GM23338 (cell line): ENCODE results near the gene TFIP11. TPM values are rescaled to one million over a fixed set of nuclear protein-coding genes. Genes with fewer than 3 reads are reported as not detected.
A peak's percentile ranks its signal among the peaks of the same experiment; 100 is the strongest.

Source experiments
- ATAC-seq: fragments of 200-7000 bp; cut with Tn5 transposase; 3 replicates; pipeline ENCODE4 v1.9.1; 2020
- DNase-seq: peaks from one replicate; pipeline ENCODE4 v3.0.0-alpha.2; 2015; ENCODE audit warnings: low spot score
- H2AFZ ChIP-seq: fragments of 200-600 bp; sonication (generic); 2 replicates; pipeline ENCODE4 v1.8.0; 2016; ENCODE audit warnings: antibody characterized with exemption, mild to moderate bottlenecking, moderate library complexity
- H3F3A ChIP-seq: fragments of 200-600 bp; sonication (generic); replicated peaks from 2 replicates; pipeline ENCODE4 v1.8.0; 2017; ENCODE audit warnings: antibody characterized with exemption, mixed run types, low read depth
- H3K27ac ChIP-seq: fragments of 200-600 bp; sonication (generic); 2 replicates; pipeline ENCODE4 v1.6.1; 2016; ENCODE audit warnings: low read depth
- H3K27me3 ChIP-seq: fragments of 200-600 bp; sonication (generic); 2 replicates; pipeline ENCODE4 v1.8.0; 2016; ENCODE audit warnings: mild to moderate bottlenecking, mixed run types, moderate library complexity; ENCODE audit not compliant: insufficient read depth
- H3K36me3 ChIP-seq: fragments of 200-600 bp; sonication (generic); 2 replicates; pipeline ENCODE4 v1.8.0; 2016; ENCODE audit warnings: mild to moderate bottlenecking; ENCODE audit not compliant: insufficient read depth
- H3K4me1 ChIP-seq: fragments of 200-600 bp; sonication (generic); 2 replicates; pipeline ENCODE4 v1.8.0; 2016; ENCODE audit warnings: mild to moderate bottlenecking, moderate library complexity; ENCODE audit not compliant: insufficient read depth
- H3K4me2 ChIP-seq: fragments of 200-600 bp; sonication (generic); 2 replicates; pipeline ENCODE4 v1.7.1; 2017; ENCODE audit warnings: mixed run types
- H3K4me3 ChIP-seq: fragments of 200-600 bp; sonication (generic); 2 replicates; pipeline ENCODE4 v1.6.1; 2016; ENCODE audit warnings: mixed run types
- H3K79me2 ChIP-seq: fragments of 200-600 bp; sonication (generic); replicated peaks from 2 replicates; pipeline ENCODE4 v1.8.0; 2017; ENCODE audit warnings: mild to moderate bottlenecking; ENCODE audit not compliant: insufficient read depth
- H3K9me2 ChIP-seq: fragments of 200-600 bp; sonication (generic); 2 replicates; pipeline ENCODE4 v1.8.0; 2017; ENCODE audit not compliant: insufficient read depth
- H4K20me1 ChIP-seq: fragments of 200-600 bp; sonication (generic); replicated peaks from 2 replicates; pipeline ENCODE4 v1.8.0; 2017; ENCODE audit warnings: mild to moderate bottlenecking; ENCODE audit not compliant: insufficient read depth
- H3K27ac Mint-ChIP-seq: 2 replicates; pipeline ENCODE4 v1.8.0; 2020; ENCODE audit warnings: inconsistent platforms, mild to moderate bottlenecking, moderate library complexity, mixed read lengths
- H3K27me3 Mint-ChIP-seq: 3 replicates; pipeline ENCODE4 v1.8.0; 2022; ENCODE audit warnings: low read depth, mild to moderate bottlenecking, moderate library complexity, mixed read lengths, inconsistent platforms; ENCODE audit not compliant: insufficient read depth, poor library complexity
- H3K36me3 Mint-ChIP-seq: 3 replicates; pipeline ENCODE4 v1.8.0; 2021; ENCODE audit warnings: low read depth, mild to moderate bottlenecking, inconsistent platforms, moderate library complexity, mixed read lengths
- H3K4me1 Mint-ChIP-seq: 3 replicates; pipeline ENCODE4 v1.8.0; 2020; ENCODE audit warnings: mild to moderate bottlenecking, inconsistent platforms, mixed read lengths
- H3K4me3 Mint-ChIP-seq: 3 replicates; pipeline ENCODE4 v1.8.0; 2021; ENCODE audit warnings: moderate library complexity, mild to moderate bottlenecking, inconsistent platforms, mixed read lengths
- H3K9me3 Mint-ChIP-seq: 3 replicates; pipeline ENCODE4 v1.8.0; 2020; ENCODE audit warnings: moderate library complexity, mild to moderate bottlenecking, inconsistent platforms, mixed read lengths
- CREB1 ChIP-seq: fragments of 250-450 bp; sonication (Bioruptor Pico); IDR thresholded peaks from 2 replicates; pipeline ENCODE4 v1.5.0; 2020; ENCODE audit warnings: low read depth, mild to moderate bottlenecking, moderate library complexity
- EZH2 ChIP-seq: fragments of 200-600 bp; sonication (generic); IDR thresholded peaks from one replicate; pipeline ENCODE4 v1.8.0; 2017; ENCODE audit warnings: antibody characterized with exemption, mild to moderate bottlenecking, low read depth; ENCODE audit not compliant: unreplicated experiment
- EZH2phosphoT487 ChIP-seq: fragments of 200-600 bp; sonication (generic); IDR thresholded peaks from one replicate; pipeline ENCODE4 v1.8.1; 2018; ENCODE audit warnings: antibody characterized with exemption; ENCODE audit not compliant: unreplicated experiment
- JUNB ChIP-seq: IDR thresholded peaks from one replicate; pipeline ENCODE4 v1.6.1; 2016; ENCODE audit warnings: antibody characterized with exemption; ENCODE audit not compliant: unreplicated experiment
- NANOG ChIP-seq: IDR thresholded peaks from 2 replicates; pipeline ENCODE4 v1.6.1; 2016; ENCODE audit warnings: antibody characterized with exemption, borderline replicate concordance
- POLR2AphosphoS5 ChIP-seq: IDR thresholded peaks from 2 replicates; pipeline ENCODE4 v1.6.1; 2016; ENCODE audit warnings: antibody characterized with exemption, low read depth
- STAT1 ChIP-seq: IDR thresholded peaks from one replicate; pipeline ENCODE4 v1.6.1; 2016; ENCODE audit warnings: antibody characterized with exemption; ENCODE audit not compliant: unreplicated experiment
- ZNF114 ChIP-seq: fragments of 250-450 bp; sonication (Bioruptor Pico); IDR thresholded peaks from 2 replicates; pipeline ENCODE4 v1.5.0; 2020; ENCODE audit warnings: mild to moderate bottlenecking, moderate library complexity
- ZNF331 ChIP-seq: fragments of 250-450 bp; sonication (Bioruptor Pico); IDR thresholded peaks from 2 replicates; pipeline ENCODE4 v1.5.0; 2020; ENCODE audit warnings: low read depth, mild to moderate bottlenecking, moderate library complexity
- polyA plus RNA-seq: library from polyadenylated mRNA; unstranded; fragments of >200 nt; fragmentation: Nextera tagmentation; extraction: Ambion mirVana; gene quantifications from 2 replicates; pipeline ENCODE4 v1.2.1, GENCODE V29; 2016
- total RNA-seq: library from RNA; depleted of rRNA; stranded (reverse); fragments of >200 nt; shearing (Covaris generic); gene quantifications from 2 replicates; pipeline ENCODE4 v1.2.3, GENCODE V29; 2014
- TF ChIP-seq, protein P1 (sequence below): fragments of 250-450 bp; sonication (Bioruptor Pico); IDR thresholded peaks from 2 replicates; pipeline ENCODE4 v1.5.0; 2020; ENCODE audit warnings: mild to moderate bottlenecking, moderate library complexity
- TF ChIP-seq, protein P2 (sequence below): IDR thresholded peaks from one replicate; pipeline ENCODE4 v1.6.1; 2018; ENCODE audit warnings: antibody characterized with exemption; ENCODE audit not compliant: unreplicated experiment
- TF ChIP-seq, protein P3 (sequence below), 2 experiments: fragments of 200-600 bp in 1 of 2; sonication (generic) in 1 of 2; conservative IDR thresholded peaks; 2 replicates each; pipeline versions ENCODE4 v1.5.1 to v1.6.1; 2016 to 2017; ENCODE audit warnings: antibody characterized with exemption in 2 of 2, low read depth in 2 of 2, mild to moderate bottlenecking in 2 of 2, moderate library complexity in 1 of 2

TFIP11 gene
- total and polyA plus RNA-seq, 2 experiments from 2014 or later: 17.1 to 26.2 TPM

DNA sequence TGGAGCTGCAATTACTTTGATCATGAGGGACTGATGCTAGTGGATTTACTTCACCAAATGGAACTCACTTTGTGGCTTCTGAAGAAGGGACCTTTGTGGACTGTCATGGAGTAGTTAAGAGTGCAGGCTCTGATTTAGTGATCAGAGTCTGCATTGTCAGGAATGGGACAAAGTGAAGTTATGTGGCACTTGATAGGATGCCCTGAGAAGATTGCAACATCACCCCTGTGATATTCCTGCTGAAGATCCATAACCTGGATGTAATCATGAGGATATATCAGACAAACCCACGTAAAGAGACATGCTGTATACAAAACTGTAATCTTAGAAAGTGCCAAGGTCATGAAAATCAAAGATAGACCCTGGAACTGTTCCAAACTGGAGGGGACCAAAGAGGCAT is 1.6 kb upstream of the TFIP11 start:
- Mint-ChIP-seq H3K27ac (peak overlapping the region; percentile 97; the same call in 1 of the 2 replicates), H3K4me1 (peaks cover 11% of the 10 kb centered on the region)

DNA sequence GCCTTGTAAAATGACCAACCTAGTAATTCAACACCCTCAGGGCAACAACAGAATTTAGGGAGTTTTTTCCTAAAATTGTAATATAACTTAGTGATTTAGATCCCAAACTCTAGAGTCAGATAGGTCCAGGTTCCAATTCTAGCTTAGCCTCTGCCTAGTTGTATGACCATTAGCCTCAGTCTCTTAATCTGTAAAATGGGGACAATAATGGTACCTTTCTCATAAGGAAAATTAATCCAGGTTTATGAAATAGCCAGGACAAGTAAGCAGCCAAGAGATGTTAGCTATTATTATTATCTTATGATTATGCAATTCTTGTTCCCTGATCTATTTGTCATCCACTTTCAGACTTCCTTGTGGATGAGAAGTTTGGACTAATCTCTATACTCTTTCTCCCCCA is 4.1 kb downstream of the TFIP11 start:
- H3K36me3 ChIP-seq: peaks cover 44% of the 10 kb centered on the region
- no peak overlapping the region for H2AFZ ChIP-seq
- no peak overlapping the region for H3K27ac ChIP-seq
- peaks cover 21% of the 10 kb centered on the region for H3K79me2 ChIP-seq
- no peaks in the 10 kb centered on the region for H3K9me3 Mint-ChIP-seq
- ATAC-seq (no peak), DNase-seq (no peak)
- peaks cover 9% of the 10 kb centered on the region for H4K20me1 ChIP-seq
- H3F3A ChIP-seq: peaks cover 3% of the 10 kb centered on the region; the same call in 1 of the 2 replicates
- H3K9me2 ChIP-seq: no peaks in the 10 kb centered on the region
- no peak overlapping the region for H3K4me3 ChIP-seq
- peaks cover 11% of the 10 kb centered on the region for H3K4me1 ChIP-seq
- H3K36me3 Mint-ChIP-seq: peaks cover 62% of the 10 kb centered on the region
- H3K27me3 Mint-ChIP-seq: peaks cover 6% of the 10 kb centered on the region
- no peak overlapping the region for H3K27ac Mint-ChIP-seq
- no peaks in the 10 kb centered on the region for H3K27me3 ChIP-seq
- H3K4me3 Mint-ChIP-seq: no peak overlapping the region
- peaks cover 13% of the 10 kb centered on the region for H3K4me1 Mint-ChIP-seq
- H3K4me2 ChIP-seq: no peak overlapping the region
- TF ChIP-seq, protein P1, sequence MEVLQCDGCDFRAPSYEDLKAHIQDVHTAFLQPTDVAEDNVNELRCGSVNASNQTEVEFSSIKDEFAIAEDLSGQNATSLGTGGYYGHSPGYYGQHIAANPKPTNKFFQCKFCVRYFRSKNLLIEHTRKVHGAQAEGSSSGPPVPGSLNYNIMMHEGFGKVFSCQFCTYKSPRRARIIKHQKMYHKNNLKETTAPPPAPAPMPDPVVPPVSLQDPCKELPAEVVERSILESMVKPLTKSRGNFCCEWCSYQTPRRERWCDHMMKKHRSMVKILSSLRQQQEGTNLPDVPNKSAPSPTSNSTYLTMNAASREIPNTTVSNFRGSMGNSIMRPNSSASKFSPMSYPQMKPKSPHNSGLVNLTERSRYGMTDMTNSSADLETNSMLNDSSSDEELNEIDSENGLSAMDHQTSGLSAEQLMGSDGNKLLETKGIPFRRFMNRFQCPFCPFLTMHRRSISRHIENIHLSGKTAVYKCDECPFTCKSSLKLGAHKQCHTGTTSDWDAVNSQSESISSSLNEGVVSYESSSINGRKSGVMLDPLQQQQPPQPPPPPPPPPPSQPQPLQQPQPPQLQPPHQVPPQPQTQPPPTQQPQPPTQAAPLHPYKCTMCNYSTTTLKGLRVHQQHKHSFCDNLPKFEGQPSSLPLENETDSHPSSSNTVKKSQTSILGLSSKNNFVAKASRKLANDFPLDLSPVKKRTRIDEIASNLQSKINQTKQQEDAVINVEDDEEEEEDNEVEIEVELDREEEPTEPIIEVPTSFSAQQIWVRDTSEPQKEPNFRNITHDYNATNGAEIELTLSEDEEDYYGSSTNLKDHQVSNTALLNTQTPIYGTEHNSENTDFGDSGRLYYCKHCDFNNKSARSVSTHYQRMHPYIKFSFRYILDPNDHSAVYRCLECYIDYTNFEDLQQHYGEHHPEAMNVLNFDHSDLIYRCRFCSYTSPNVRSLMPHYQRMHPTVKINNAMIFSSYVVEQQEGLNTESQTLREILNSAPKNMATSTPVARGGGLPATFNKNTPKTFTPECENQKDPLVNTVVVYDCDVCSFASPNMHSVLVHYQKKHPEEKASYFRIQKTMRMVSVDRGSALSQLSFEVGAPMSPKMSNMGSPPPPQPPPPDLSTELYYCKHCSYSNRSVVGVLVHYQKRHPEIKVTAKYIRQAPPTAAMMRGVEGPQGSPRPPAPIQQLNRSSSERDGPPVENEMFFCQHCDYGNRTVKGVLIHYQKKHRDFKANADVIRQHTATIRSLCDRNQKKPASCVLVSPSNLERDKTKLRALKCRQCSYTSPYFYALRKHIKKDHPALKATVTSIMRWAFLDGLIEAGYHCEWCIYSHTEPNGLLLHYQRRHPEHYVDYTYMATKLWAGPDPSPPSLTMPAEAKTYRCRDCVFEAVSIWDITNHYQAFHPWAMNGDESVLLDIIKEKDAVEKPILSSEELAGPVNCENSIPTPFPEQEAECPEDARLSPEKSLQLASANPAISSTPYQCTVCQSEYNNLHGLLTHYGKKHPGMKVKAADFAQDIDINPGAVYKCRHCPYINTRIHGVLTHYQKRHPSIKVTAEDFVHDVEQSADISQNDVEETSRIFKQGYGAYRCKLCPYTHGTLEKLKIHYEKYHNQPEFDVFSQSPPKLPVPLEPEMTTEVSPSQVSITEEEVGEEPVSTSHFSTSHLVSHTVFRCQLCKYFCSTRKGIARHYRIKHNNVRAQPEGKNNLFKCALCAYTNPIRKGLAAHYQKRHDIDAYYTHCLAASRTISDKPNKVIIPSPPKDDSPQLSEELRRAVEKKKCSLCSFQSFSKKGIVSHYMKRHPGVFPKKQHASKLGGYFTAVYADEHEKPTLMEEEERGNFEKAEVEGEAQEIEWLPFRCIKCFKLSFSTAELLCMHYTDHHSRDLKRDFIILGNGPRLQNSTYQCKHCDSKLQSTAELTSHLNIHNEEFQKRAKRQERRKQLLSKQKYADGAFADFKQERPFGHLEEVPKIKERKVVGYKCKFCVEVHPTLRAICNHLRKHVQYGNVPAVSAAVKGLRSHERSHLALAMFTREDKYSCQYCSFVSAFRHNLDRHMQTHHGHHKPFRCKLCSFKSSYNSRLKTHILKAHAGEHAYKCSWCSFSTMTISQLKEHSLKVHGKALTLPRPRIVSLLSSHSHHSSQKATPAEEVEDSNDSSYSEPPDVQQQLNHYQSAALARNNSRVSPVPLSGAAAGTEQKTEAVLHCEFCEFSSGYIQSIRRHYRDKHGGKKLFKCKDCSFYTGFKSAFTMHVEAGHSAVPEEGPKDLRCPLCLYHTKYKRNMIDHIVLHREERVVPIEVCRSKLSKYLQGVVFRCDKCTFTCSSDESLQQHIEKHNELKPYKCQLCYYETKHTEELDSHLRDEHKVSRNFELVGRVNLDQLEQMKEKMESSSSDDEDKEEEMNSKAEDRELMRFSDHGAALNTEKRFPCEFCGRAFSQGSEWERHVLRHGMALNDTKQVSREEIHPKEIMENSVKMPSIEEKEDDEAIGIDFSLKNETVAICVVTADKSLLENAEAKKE (CRISPR knock-in tag): no peak
- no peak for TF ChIP-seq ZNF331 (CRISPR knock-in tag)

More for the DNA sequence above, 1.6 kb upstream of the TFIP11 start:
- Histone ChIP-seq H3K9me2 (no peaks in the 10 kb centered on the region), H3K4me3 (no peak overlapping the region), H3K27ac (no peak overlapping the region), H3K27me3 (no peaks in the 10 kb centered on the region), H3F3A (0 out of 2 replicates have a peak, but pooled peaks cover 6% of the 10 kb centered on the region), H4K20me1 (peaks cover 3% of the 10 kb centered on the region), H3K79me2 (peaks cover 32% of the 10 kb centered on the region), H2AFZ (no peak overlapping the region), H3K4me1 (peaks cover 12% of the 10 kb centered on the region), H3K36me3 (peaks cover 7% of the 10 kb centered on the region; the same call in 1 of the 2 replicates), H3K4me2 (no peak overlapping the region)
- TF ChIP-seq NANOG: no peak
- TF ChIP-seq ZNF331 (CRISPR knock-in tag): no peak
- no peak for TF ChIP-seq STAT1
- TF ChIP-seq, protein P2, sequence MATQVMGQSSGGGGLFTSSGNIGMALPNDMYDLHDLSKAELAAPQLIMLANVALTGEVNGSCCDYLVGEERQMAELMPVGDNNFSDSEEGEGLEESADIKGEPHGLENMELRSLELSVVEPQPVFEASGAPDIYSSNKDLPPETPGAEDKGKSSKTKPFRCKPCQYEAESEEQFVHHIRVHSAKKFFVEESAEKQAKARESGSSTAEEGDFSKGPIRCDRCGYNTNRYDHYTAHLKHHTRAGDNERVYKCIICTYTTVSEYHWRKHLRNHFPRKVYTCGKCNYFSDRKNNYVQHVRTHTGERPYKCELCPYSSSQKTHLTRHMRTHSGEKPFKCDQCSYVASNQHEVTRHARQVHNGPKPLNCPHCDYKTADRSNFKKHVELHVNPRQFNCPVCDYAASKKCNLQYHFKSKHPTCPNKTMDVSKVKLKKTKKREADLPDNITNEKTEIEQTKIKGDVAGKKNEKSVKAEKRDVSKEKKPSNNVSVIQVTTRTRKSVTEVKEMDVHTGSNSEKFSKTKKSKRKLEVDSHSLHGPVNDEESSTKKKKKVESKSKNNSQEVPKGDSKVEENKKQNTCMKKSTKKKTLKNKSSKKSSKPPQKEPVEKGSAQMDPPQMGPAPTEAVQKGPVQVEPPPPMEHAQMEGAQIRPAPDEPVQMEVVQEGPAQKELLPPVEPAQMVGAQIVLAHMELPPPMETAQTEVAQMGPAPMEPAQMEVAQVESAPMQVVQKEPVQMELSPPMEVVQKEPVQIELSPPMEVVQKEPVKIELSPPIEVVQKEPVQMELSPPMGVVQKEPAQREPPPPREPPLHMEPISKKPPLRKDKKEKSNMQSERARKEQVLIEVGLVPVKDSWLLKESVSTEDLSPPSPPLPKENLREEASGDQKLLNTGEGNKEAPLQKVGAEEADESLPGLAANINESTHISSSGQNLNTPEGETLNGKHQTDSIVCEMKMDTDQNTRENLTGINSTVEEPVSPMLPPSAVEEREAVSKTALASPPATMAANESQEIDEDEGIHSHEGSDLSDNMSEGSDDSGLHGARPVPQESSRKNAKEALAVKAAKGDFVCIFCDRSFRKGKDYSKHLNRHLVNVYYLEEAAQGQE: no peak
- TF ChIP-seq, protein P3, sequence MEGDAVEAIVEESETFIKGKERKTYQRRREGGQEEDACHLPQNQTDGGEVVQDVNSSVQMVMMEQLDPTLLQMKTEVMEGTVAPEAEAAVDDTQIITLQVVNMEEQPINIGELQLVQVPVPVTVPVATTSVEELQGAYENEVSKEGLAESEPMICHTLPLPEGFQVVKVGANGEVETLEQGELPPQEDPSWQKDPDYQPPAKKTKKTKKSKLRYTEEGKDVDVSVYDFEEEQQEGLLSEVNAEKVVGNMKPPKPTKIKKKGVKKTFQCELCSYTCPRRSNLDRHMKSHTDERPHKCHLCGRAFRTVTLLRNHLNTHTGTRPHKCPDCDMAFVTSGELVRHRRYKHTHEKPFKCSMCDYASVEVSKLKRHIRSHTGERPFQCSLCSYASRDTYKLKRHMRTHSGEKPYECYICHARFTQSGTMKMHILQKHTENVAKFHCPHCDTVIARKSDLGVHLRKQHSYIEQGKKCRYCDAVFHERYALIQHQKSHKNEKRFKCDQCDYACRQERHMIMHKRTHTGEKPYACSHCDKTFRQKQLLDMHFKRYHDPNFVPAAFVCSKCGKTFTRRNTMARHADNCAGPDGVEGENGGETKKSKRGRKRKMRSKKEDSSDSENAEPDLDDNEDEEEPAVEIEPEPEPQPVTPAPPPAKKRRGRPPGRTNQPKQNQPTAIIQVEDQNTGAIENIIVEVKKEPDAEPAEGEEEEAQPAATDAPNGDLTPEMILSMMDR (conservative IDR thresholded peaks at IDR 0.05; ENCODE audit: low read depth in 2 of 2): no peak
- no peak for TF ChIP-seq POLR2AphosphoS5
- no peak for TF ChIP-seq EZH2phosphoT487
- no peak for TF ChIP-seq EZH2
- no peak for TF ChIP-seq CREB1 (CRISPR knock-in tag)
- no peak for TF ChIP-seq JUNB
- no peak for TF ChIP-seq ZNF114 (CRISPR knock-in tag)
- H3K9me3 Mint-ChIP-seq: no peaks in the 10 kb centered on the region
- peak overlapping the region; percentile 100 for H3K4me3 Mint-ChIP-seq
- peaks cover 2% of the 10 kb centered on the region for H3K27me3 Mint-ChIP-seq
- no peak for DNase-seq
- ATAC-seq: no peak
- peaks cover 16% of the 10 kb centered on the region for H3K36me3 Mint-ChIP-seq
